ENCODE data around the gene WDR6. TPM values are rescaled to one million over a fixed set of nuclear protein-coding genes. Genes with fewer than 3 reads are reported as not detected.

WDR6 gene
- total and polyA plus RNA-seq, 9 of the 15 experiments (the other 6 are each of a cell fraction or from before 2014, with no cell fraction given), result 8.9 to 90.6 (median 44.7) TPM

GRCh38 chr3:49030321-49030720, 23.1 kb downstream of the WDR6 start (continued):
- TF ChIP-seq ZNF407 (IDR thresholded peaks at IDR 0.05; ENCODE audit: low read depth), result no peak
- TF ChIP-seq CEBPG (CRISPR knock-in tag; IDR thresholded peaks at IDR 0.05), result no peak
- no peak for TF ChIP-seq CEBPG (tag; conservative IDR thresholded peaks at IDR 0.05 in 1 of 2, IDR thresholded peaks at IDR 0.05 in 1 of 2)
- no peak for TF ChIP-seq CHD4 (IDR thresholded peaks at IDR 0.05; ENCODE audit: insufficient read depth, insufficient replicate concordance, low read depth, low read length, poor library complexity, severe bottlenecking)
- peak; percentile 67 for TF ChIP-seq ARID1B (IDR thresholded peaks at IDR 0.05)
- no peak for TF ChIP-seq PTRF (tag; IDR thresholded peaks at IDR 0.05)
- peak; percentile 54 for TF ChIP-seq TAL1 (IDR thresholded peaks at IDR 0.05)
- no peak for TF ChIP-seq ATF1 (CRISPR knock-in tag; IDR thresholded peaks at IDR 0.05)
- peak; percentile 16; the same call in 1 of the 2 replicates for TF ChIP-seq ATF1 (tag; IDR thresholded peaks at IDR 0.05)
- 0 out of 2 replicates have a peak, but pooled peaks have one; percentile 12 for TF ChIP-seq TEAD4 (IDR thresholded peaks at IDR 0.05; ENCODE audit: low read length)
- TF ChIP-seq TEAD4 (CRISPR knock-in tag; IDR thresholded peaks at IDR 0.05; ENCODE audit: borderline replicate concordance), result no peak
- peak; percentile 37; the same call in 1 of the 2 replicates for TF ChIP-seq ZEB2 (IDR thresholded peaks at IDR 0.05)
- no peak for TF ChIP-seq BCLAF1 (IDR thresholded peaks at IDR 0.05; ENCODE audit: borderline replicate concordance in 1 of 2, control insufficient read depth in 1 of 2, low read depth in 2 of 2, low read length in 1 of 2)
